D721Med (cell line): ENCODE data around the gene ZFPM1.

Experiments used
- DNase-seq: peaks from one replicate; pipeline ENCODE4 v3.0.0; 2011; ENCODE audit warnings: low spot score; ENCODE audit not compliant: insufficient read length
- FAIRE-seq: peaks from 2 replicates; lab custom pipeline; 2011; peaks lifted over from hg19 to GRCh38; lab: Jason Lieb, UNC
- TF ChIP-seq, protein P1 (sequence below): IDR thresholded peaks from 2 replicates; pipeline ENCODE4 v1.5.1; 2012; ENCODE audit warnings: mild to moderate bottlenecking, control low read depth; ENCODE audit not compliant: insufficient read depth; ENCODE audit errors: missing control alignments

ZFPM1 gene

DNA sequence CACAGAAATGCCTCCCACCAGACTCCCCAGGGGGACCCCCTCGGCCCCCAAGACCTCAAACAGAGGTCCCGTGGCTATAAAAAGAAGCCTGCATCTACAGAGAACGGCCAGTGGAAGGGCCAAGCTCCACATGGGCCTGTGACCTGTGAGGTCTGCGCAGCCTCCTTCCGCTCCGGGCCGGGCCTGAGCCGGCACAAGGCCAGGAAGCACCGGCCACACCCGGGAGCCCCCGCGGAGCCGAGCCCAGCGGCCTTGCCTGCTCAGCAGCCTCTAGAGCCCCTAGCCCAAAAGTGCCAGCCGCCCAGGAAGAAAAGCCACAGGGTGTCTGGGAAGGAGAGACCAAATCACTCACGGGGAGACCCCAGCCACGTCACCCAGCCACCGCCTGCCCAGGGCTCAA, 18.3 kb upstream of the ZFPM1 start:
- TF ChIP-seq, protein P1, sequence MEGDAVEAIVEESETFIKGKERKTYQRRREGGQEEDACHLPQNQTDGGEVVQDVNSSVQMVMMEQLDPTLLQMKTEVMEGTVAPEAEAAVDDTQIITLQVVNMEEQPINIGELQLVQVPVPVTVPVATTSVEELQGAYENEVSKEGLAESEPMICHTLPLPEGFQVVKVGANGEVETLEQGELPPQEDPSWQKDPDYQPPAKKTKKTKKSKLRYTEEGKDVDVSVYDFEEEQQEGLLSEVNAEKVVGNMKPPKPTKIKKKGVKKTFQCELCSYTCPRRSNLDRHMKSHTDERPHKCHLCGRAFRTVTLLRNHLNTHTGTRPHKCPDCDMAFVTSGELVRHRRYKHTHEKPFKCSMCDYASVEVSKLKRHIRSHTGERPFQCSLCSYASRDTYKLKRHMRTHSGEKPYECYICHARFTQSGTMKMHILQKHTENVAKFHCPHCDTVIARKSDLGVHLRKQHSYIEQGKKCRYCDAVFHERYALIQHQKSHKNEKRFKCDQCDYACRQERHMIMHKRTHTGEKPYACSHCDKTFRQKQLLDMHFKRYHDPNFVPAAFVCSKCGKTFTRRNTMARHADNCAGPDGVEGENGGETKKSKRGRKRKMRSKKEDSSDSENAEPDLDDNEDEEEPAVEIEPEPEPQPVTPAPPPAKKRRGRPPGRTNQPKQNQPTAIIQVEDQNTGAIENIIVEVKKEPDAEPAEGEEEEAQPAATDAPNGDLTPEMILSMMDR, result no peak
- DNase-seq (no peak), FAIRE-seq (no peak)

DNA sequence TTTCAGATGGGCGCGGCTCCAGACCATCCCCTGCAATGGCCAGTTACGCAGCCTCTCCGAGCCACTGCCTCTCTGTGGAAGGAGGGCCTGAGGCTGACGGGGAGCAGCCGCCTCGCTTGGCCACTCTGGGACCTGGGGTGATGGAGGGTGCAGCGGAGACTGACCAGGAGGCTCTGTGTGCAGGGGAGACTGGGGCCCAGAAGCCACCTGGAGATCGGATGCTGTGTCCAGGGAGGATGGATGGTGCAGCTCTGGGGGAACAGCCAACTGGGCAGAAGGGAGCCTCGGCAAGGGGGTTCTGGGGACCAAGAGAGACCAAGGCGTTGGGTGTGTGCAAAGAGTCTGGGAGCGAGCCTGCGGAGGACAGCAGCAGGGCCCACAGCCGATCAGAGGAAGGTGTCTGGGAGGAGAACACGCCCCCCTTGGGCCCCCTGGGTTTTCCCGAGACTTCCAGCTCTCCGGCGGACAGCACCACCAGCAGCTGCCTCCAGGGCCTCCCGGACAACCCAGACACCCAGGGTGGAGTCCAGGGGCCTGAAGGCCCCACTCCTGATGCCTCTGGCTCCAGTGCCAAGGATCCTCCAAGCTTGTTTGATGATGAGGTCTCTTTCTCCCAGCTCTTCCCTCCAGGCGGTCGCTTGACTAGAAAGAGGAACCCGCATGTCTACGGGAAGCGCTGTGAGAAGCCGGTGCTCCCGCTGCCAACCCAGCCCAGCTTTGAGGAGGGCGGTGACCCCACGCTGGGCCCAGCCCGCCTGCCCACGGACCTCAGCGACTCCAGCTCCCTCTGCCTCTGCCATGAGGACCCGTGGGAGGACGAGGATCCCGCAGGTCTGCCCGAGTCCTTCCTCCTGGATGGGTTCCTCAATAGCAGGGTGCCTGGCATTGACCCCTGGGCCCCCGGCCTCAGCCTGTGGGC, 17.4 kb upstream of the ZFPM1 start:
- FAIRE-seq (no peak), DNase-seq (no peak)
- TF ChIP-seq, protein P1, result no peak

- TF ChIP-seq, protein P1, result no peak
- FAIRE-seq (no peak), DNase-seq (no peak)
Measured at GRCh38 chr16:88436796-88437195, 16.3 kb upstream of the ZFPM1 start.

- FAIRE-seq (no peak), DNase-seq (peak; percentile 76)
- TF ChIP-seq, protein P1, result peak; percentile 70
Measured at GRCh38 chr16:88437367-88437964, 15.6 kb upstream of the ZFPM1 start.

DNA sequence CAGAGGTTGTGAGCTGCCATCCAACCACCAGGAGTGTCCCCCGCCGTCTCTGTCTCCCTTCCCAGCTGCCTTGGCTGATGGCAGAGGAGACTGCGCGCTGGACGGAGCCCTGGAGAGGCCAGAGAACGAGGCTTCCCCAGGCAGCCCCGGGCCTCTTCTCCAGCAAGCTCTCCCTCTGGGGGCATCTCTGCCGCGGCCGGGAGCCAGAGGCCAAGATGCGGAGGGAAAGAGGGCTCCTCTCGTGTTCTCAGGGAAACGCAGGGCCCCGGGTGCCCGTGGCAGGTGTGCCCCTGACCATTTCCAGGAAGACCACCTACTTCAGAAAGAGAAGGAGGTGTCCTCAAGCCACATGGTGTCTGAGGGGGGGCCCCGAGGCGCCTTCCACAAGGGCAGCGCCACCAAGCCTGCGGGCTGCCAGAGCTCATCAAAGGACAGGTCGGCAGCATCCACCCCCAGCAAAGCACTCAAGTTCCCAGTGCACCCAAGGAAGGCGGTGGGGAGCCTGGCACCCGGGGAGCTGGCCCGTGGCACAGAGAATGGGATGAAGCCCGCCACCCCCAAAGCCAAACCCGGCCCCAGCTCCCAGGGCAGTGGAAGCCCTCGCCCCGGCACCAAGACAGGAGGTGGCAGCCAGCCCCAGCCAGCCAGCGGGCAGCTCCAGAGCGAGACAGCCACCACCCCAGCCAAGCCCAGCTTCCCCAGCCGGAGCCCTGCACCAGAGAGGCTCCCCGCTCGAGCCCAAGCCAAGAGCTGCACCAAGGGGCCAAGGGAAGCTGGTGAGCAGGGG, 14.8 kb upstream of the ZFPM1 start:
- TF ChIP-seq, protein P1, result no peak
- FAIRE-seq (no peak), DNase-seq (no peak)

- FAIRE-seq (no peak), DNase-seq (no peak)
- TF ChIP-seq, protein P1, result no peak
Measured at GRCh38 chr16:88439016-88439415, 14.1 kb upstream of the ZFPM1 start.
